ENCODE data around the gene ANXA11.

DNA sequence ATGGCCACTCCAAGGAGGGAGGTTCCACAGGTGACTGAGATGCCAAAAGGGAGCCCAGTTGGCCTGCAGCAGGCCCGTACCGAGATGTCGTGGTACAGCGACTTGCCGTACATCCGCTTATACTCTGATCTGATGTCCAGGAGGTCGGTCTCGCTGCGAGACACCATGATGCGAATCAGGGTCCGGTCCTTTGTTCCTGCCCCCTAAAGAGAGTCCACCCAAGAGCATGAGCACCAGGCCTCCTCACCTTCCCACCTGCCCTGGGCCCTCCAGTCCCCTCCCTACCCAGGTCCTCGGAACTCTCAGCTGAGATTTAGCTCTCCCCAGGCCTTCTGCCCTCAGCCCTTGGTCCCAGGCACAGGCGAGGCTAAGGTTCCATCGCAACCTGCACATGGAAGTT, 47.8 kb downstream of the ANXA11 start:
- TF ChIP-seq, protein P1, sequence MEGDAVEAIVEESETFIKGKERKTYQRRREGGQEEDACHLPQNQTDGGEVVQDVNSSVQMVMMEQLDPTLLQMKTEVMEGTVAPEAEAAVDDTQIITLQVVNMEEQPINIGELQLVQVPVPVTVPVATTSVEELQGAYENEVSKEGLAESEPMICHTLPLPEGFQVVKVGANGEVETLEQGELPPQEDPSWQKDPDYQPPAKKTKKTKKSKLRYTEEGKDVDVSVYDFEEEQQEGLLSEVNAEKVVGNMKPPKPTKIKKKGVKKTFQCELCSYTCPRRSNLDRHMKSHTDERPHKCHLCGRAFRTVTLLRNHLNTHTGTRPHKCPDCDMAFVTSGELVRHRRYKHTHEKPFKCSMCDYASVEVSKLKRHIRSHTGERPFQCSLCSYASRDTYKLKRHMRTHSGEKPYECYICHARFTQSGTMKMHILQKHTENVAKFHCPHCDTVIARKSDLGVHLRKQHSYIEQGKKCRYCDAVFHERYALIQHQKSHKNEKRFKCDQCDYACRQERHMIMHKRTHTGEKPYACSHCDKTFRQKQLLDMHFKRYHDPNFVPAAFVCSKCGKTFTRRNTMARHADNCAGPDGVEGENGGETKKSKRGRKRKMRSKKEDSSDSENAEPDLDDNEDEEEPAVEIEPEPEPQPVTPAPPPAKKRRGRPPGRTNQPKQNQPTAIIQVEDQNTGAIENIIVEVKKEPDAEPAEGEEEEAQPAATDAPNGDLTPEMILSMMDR (conservative IDR thresholded peaks at IDR 0.05 in 1 of 2, IDR thresholded peaks at IDR 0.05 in 1 of 2; ENCODE audit: low read depth in 1 of 2, low read length in 2 of 2), result no peak
- no peak for TF ChIP-seq EZH2 (IDR thresholded peaks at IDR 0.05; ENCODE audit: low read length, missing control alignments)
